ENCODE results near the gene TUBB4B.

The TUBB4B gene

DNA sequence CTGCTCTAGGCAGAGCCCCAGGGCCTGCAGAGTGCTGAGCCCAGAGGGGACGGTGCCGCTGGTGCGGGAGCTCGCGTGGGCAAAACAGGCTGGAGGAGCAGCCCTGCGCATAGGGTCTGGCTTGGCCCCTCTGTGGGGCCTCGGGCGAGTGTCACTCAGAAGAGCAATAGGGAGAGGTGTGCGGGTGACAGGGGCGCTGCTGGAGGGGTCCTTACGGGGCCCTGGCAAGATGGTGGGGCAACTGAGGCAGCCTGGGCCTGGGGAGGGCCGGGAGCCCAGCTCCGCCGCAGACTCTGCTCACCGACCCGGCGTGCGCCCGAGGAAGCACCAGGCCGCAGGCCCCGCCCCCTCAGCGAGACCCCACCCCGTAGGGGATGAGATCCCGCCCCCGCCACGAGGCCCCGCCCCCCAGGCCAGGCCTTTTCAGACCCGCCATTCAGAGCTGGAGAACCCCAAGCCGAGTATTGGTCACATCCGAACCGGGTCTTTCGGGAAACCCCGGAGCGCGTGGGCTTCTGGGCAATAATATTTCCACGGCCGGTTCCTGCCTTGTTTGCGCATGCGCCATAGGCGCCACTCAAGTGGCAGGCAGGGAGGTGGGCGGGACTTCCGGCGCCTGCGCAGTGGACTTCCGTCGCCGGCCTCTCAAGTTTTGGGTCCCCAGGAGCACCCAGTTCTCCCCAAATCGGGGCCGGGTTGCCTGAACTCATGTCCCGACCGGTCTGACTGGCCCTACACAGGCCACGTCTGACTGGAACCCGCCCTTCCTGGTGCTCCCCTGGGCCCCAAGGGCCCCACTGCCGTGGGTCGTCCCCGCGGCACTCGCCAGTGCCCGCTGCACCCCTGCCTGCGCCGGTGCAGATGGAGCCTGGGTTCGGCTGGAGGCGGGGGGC lies 17.8 kb upstream of the TUBB4B start:
- in situ Hi-C loops (cut with MboI; ENCODE audit: low sequenced_read_pairs) = loop anchor here (25.0 kb wide), 1 partner anchor 436 kb away; the partner anchor contains the start of genes CCDC183 and TMEM141

DNA sequence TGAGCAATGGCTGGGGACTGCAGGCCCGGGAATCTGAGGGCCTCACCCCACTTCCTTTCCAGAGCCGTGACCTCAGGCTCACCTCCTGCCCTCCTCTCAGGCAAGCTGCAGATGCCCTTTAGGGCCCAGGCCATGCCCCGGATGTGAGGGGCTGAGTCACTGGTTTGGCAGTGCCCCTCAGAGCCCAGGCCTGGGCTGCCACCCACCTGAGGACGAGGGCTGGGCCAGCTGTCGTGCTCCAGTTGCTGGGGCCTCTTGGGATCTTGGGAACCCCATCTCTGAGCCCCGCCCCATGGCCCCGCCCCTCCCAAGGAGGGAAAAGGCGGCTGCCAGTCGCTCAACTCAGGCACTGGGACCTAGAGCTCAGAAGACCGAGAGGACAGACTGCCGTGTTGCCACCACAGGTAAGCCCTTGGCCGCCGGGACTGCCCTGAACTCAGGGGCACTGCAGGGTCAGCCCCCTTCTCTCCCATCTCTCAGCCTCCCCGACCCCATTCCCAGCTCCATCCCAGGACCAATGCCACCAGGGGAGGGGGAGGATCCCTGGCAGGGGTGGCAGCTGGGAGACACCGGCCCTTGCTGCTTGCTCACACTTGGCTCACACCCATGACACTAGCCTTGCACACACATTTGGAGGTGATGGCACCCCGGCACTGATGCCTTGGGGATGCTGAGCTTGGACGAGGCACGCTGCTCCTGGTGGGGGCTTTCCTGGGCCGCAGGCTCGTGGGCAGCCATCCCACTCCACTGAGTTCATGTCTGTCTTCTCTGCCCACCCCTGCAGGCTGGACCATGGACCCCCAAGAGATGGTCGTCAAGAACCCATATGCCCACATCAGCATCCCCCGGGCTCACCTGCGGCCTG lies 16.0 kb upstream of the TUBB4B start, which contains the start of gene CYSRT1:
Gene CYSRT1 (plus strand): TSS at position 345 of the 865 bp plus-strand sequence. CDS start 448 bp downstream, at position 793.
- in situ Hi-C loops (cut with MboI; ENCODE audit: low sequenced_read_pairs) = loop anchor here (5.0 to 25.0 kb wide), 2 partner anchors 103 to 438 kb away; partner anchors contain the start of genes CCDC183 and TMEM141

DNA sequence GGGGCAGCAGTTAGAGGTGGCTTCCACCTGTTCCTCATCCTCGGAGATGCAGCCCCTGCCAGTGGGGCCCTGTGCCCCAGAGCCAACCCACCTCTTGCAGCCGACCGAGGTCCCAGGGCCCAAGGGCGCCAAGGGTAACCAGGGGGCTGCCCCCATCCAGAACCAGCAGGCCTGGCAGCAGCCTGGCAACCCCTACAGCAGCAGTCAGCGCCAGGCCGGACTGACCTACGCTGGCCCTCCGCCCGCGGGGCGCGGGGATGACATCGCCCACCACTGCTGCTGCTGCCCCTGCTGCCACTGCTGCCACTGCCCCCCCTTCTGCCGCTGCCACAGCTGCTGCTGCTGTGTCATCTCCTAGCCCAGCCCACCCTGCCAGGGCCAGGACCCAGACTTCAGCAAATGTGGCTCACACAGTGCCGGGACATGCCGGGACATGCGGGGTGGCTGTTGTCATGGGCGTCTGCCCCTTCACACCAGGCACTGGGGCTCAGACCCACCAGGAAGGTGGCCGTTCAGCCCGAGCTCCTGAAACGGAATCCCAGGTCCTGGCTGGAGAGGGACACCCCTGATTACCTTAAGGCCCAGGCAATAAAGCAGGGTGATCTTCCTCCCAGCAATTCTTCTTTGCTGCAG lies 15.3 kb upstream of the TUBB4B start:
- in situ Hi-C loops (cut with MboI; ENCODE audit: low sequenced_read_pairs) = loop anchor here (5.0 kb wide), 1 partner anchor 104 kb away; no protein-coding TSS in a partner anchor

DNA sequence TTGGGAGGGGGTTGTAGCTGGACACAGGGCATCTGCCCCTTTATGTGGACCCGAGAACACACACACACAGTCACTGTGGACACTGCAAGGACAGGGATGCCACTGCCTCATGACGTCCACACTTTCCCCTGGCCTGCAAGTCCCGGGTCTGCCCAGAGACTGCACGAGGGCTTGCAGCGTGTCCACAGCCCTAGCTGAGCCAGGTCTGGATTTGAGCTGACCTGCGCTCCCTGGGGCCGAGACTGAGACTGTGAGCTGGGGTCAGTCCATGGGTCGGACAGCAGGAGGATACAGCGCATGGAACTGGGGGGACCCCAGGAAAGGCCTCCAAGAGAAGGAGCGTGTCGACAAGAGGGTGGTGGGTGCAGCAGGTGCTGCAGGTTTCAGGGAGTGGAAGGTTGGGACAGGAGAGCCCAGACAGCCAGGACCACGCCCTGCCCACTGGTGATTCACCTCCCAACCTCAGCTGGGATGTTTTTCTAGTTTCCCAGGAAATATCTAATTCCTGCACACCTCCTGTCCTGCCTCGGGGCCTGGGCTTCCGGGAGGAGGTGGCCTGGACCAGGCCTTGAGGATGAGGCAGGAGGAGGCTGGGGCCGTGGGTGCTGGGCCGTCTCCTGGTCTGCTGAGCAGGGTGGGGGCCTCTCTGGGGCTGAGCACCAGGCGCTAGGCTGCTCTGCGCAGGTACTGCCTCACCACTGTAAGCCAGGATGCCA lies 14.6 kb upstream of the TUBB4B start:
- in situ Hi-C loops (cut with MboI; ENCODE audit: low sequenced_read_pairs) = loop anchor here (5.0 kb wide), 1 partner anchor 104 kb away; no protein-coding TSS in a partner anchor

DNA sequence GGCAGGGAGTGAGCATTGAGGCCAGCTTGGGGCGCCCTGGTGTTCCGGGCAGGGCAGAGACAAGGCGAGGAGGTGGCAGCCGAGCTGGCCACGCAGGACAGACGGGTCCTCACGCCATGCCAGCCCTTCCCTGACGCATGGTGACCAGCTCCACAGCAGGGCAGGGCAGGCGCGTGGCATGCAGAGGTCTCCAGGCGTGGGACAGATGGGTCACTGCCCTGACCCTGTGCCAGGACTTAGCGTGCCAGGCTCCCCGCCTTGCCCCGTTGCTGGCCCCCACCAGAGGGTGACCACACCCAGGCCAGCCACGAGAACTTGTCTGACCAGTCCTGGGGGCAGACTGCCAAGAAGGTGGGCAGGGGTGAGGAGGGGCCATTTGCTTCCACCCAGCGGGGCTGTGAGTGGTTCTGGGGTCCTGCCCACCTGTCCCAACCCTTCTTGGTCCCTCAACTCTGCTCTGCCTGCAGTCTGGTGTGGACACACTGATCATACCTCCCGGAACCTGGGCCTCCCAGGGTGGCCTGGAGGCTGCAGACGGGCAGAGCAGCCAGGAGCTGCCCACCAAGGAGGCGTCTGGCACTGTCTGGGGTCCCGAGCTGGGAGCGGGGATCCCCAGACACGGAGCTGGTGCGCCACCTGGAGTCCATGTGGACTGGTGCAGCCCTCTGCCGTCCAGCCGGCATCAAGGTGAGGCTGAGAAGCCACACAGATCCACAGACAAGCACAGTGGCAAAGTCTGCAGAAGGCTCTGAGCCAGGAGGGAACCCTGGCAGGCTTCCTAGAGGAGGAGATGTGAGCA lies 13.8 kb upstream of the TUBB4B start, which contains the start of gene RNF224:
Gene RNF224 (plus strand): TSS at position 449 of the 799 bp plus-strand sequence. CDS start 834 bp downstream, outside the sequence.
- in situ Hi-C loops (cut with MboI; ENCODE audit: low sequenced_read_pairs) = loop anchor here (5.0 kb wide), 1 partner anchor 105 kb away; no protein-coding TSS in a partner anchor

DNA sequence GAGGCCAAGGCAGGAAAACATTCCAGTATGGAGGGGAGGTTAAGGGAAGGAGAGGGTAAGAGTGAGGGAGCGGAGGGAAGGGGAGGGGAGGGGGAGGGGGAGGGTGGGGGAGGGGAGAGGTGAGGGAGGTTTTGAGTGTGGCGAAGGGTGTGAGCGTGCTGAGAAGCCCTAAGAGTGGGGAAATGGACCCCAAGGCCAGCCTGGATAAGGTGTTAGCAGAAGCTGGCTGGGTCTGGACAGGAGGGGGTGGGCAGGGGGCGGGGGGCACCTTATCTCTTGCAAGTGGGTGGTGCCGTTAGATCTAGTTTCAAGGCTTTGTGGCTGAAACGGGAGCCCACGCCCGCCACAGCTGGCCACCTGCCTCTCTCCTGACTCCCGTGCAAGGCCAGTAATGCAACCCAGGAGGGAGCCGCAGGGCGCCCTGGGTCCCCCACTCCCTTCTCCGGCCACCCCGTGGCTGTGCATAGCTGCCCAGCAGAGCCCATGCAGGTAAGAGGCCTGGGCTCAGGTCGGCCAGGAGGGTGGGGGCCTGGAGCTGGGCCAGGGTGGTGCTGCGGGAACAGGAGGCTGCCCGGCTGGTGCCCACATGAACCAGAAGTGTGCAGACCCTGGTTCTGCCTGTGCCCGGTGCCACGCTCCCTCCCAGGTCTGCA lies 13.1 kb upstream of the TUBB4B start:
- in situ Hi-C loops (cut with MboI; ENCODE audit: low sequenced_read_pairs) = loop anchor here (5.0 kb wide), 1 partner anchor 106 kb away; no protein-coding TSS in a partner anchor

DNA sequence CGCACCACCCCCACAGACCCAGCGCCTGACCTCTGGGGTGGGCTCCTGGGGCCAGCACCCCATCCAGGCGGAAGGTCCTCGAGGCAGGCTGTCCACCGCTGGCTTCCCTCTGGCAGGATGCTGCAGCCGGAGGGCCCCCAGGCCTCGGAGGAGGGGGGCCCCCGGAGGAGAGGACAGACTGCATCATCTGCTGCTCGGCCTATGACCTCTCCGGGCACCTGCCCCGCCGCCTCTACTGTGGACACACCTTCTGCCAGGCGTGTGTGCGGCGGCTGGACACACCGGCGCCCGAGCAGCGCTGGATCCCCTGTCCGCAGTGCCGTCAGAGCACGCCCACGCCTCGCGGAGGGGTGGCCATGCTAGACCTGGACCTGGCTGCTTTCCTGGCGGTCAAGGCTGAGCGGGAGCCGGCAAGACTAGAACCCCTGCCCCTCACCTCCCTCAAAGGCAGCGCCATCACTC lies 12.6 kb upstream of the TUBB4B start:
- in situ Hi-C loops (cut with MboI; ENCODE audit: low sequenced_read_pairs) = loop anchor here (5.0 kb wide), 1 partner anchor 106 kb away; no protein-coding TSS in a partner anchor

DNA sequence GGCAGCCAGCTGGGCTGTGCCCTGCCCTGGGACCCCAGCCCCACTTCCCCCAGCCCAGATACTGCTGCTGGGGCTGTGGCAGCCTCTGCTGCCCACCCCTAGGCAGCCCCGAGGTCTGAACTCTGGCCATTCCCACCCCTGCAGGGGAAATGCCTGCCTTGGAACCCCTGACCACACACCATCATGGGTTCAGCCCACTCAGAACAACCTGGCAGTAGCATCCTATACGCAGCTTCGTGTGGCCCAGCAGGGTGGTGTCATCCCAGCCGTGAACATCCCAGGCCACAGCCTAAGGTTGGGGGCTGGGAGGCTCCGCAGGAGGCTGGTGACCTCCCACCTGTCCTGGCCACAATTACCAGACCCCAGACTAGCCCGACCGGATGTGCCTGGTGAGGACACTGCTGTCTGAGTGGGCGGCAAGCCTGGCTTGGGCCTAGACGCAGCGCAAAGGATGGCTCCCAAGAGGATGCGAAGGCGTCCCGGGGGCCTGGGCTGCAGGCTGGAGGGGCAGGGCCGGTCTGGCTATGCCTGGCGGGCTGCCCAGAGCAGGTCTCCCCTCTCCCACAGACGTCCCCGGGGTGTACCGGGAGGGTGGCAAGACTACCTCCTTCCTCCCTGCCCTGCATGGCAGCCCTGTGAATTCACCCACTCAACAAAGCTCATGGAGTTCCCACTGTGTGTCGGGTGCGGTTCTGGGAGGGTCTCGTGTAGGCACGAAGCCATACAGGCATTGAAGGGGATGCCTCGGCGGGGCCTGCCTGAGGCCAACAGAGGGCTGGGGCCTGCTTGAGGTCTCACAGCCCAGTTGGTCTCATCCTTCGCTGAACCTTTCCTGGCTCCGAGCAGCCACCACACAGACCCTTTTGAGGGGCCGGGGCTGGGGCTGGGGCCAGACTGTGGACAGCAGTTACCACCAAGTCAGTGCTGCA lies 11.9 kb upstream of the TUBB4B start:
- in situ Hi-C loops (cut with MboI; ENCODE audit: low sequenced_read_pairs) = loop anchor here (5.0 kb wide), 1 partner anchor 107 kb away; no protein-coding TSS in a partner anchor

DNA sequence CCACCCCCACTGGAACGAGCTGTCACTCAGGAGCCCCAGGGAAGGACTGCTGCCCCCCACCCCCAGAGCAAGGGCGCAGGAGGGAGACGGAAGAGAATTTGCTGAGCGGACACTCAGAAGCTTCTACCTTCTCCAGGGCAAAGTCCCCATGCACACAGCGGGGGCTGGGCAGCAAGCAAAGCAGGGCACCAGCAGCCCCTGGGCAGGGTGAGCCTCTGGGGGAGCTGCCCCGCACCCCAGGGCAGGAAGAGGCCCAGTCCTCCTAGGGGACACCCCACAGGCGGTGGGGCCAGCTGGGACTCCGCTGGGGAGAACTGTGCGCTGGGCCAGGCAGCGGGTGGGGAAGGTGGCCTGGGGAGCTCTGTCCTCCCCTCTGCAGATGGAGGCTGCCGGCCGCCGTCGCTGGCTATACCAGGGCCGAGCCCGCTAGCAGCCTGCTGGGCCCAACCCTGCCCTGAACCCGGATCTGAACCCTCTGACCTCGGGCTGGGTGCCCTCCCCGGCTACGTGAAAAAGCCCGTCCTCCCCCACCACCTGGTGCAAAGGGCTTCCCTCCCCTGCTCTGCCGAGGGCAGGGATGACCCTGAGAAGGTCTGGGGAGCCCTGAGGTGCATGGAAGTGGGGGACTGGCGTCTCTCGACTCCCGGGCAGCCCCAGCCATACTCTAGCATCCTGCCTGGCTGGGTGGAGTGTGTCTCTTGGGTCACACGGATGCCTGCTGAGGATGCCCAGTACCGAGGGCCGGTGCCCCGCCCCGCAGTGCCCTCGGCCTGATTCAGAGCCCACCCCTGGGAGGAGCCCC lies 11.0 kb upstream of the TUBB4B start:
- in situ Hi-C loops (cut with MboI; ENCODE audit: low sequenced_read_pairs) = loop anchor here (5.0 kb wide), 1 partner anchor 108 kb away; no protein-coding TSS in a partner anchor

DNA sequence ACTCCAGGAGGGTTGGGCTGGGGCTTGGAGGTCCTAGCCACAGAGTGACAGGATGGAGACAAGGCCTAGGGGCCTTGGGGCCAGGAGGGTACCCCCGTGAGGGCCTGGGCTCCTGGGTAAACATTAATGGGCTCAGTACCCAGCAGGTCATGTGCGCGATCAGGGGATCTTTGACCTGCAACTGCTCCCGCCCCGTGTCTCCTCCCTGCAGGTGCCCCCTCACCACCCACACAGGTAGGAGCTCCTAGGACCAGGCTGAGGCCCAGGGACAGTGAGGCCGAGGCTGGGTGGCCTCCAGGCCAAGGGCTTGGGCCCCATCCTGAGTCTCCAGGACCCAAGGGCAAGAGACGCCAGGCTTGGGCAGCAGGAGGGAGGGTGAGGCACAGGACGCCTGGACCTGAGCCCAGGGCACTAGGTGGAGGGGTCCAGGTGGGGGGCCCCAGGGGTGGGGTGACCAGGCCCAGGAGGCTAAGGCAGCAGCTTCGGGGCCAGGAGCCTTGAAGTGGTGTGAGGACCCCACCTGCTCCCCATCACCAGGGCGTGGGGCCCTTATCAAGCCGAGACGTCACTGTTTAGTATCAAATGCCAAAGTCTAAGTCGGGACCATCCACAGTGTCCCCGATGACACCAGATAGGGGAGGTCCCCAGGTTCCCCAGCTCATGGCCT lies 10.2 kb upstream of the TUBB4B start, which contains the start of gene SLC34A3:
Gene SLC34A3 (plus strand): TSS at position 197 of the 667 bp plus-strand sequence. CDS start 802 bp downstream, outside the sequence.
- in situ Hi-C loops (cut with MboI; ENCODE audit: low sequenced_read_pairs) = no loop called here

DNA sequence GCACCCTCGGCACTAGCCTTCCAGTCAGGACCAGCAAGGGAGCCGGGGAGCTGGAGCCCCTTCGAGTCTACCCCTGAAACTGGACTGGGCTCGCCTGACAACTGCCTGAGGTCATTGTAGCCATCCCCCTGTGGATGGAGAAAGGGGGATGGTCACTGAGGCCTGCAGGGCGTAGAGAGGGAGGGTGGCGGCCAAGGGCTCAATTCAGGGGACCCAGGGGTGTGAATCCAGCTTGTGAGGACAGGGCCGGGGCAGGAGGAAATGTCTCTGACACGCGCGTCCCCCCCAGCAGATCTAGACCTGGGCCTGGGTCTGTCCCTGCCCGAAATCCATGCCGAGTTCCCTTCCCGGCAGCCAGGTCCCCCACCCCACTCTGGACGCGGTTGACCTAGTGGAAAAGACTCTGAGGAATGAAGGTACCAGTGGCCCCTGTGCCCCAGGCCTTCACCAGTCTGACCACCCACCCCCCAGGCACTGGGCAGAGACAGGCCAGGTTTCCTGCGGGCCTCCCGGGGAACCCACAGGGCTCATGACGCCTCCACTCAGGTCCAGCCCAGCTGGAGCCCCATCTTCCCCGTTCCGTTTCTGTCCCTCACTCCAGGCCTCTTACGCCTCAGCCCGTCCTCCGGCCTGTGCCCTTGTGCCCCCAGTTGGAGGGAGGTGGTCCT lies 9.6 kb upstream of the TUBB4B start:
- in situ Hi-C loops (cut with MboI; ENCODE audit: low sequenced_read_pairs) = no loop called here

DNA sequence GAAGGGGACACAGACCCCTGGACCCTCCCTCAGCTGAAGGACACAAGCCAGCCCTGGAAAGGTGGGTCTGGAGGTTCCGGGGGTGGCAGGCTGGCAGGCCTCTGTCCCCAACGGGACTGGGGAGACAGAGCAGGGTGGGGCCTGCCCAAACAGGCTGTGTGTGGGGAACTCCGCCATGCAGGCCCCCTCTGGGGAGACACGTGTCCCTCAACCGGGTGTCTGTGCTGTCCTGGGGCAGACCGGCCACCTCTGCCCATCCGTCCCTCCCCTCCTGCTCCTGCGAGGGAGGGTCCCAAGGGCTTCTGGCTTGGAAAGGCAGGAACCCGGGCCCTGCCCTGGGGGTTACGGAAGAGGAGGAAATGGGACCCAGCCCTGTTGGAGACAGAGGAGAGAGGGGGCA lies 9.0 kb upstream of the TUBB4B start:
- in situ Hi-C loops (cut with MboI; ENCODE audit: low sequenced_read_pairs) = no loop called here

DNA sequence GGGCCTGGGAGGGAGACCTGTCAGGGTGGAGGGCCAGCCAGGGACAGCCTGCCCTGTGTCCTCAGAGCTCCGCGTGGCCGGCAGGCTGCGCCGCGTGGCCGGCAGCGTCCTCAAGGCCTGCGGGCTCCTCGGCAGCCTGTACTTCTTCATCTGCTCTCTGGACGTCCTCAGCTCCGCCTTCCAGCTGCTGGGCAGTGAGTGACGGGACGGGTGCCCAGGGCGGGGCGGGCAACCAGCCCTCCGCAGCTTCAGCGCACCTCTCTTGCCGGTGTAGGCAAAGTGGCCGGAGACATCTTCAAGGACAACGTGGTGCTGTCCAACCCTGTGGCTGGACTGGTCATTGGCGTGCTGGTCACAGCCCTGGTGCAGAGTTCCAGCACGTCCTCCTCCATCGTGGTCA lies 8.6 kb upstream of the TUBB4B start:
- in situ Hi-C loops (cut with MboI; ENCODE audit: low sequenced_read_pairs) = no loop called here

DNA sequence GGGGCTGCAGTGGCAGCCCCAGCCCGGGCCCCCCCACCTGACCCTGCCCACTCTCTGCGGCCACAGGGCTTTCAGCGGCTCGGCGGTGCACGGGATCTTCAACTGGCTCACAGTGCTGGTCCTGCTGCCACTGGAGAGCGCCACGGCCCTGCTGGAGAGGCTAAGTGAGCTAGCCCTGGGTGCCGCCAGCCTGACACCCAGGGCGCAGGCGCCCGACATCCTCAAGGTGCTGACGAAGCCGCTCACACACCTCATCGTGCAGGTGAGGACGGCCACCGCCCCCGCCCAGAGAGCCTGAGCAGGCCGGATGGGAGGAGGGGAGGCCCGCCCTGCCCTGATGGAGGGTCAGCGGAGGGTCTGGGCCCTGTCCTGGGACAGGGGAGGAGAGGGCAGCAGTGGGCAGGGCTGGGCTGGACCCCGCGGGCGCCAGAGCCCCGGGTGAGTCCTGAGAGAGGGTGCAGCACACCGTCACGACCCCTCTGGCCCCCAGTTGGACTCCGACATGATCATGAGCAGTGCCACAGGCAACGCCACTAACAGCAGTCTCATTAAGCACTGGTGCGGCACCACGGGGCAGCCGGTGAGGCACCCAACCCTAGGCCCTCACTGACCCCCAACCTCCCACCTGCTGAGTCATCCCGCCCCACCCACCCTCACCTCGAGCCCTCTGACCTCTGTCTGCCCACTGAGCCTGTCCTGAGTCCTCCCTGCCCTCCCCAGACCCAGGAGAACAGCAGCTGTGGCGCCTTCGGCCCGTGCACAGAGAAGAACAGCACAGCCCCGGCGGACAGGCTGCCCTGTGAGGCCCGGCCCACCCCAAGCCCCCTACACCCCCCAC lies 7.7 kb upstream of the TUBB4B start:
- in situ Hi-C loops (cut with MboI; ENCODE audit: low sequenced_read_pairs) = no loop called here
